HCT116 (cell line): Measurements from ENCODE around the gene NLRP6. TPM values are rescaled to one million over a fixed set of nuclear protein-coding genes. Genes with fewer than 3 reads are reported as not detected.

ENCODE experiments used
- ATAC-seq: fragments of 200-7000 bp; cut with Tn5 transposase; 2 replicates; pipeline ENCODE4 v1.9.1; 2020; ENCODE audit warnings: mild to moderate bottlenecking, moderate library complexity
- BruUV-seq: library from RNA; stranded (reverse); fragments of 400-500 nt; replicated peaks from 2 replicates; lab custom pipeline; 2021; lab: Mats Ljungman, UMichigan
- CTCF ChIA-PET: fragments of 300-600 bp; sonication (Branson Sonifier 250); formaldehyde crosslinking; loops from one replicate; lab custom pipeline; 2021; ENCODE audit warnings: antibody characterized with exemption; lab: Charles Lee
- POLR2A ChIA-PET: fragments of 300-600, 350-600 bp; sonication (Branson Sonifier 250); formaldehyde crosslinking; loops from one replicate; lab custom pipeline; 2021; ENCODE audit warnings: antibody characterized with exemption; lab: Charles Lee
- RAD21 ChIA-PET, 2 experiments: fragments of 300-600 bp; sonication (Branson Sonifier 250); formaldehyde crosslinking; loops; one replicate each; lab custom pipeline; 2023; ENCODE audit warnings: low total read pairs in 2 of 2; ENCODE audit not compliant: uncharacterized antibody in 2 of 2, unreplicated experiment in 2 of 2, low non-redundant PET in 1 of 2; lab: Charles Lee
- DNase-seq: peaks from one replicate; pipeline ENCODE4 v3.0.0-alpha.2; 2010; ENCODE audit warnings: low read depth, low spot score
- H2AFZ ChIP-seq: fragments of 200-600 bp; shearing (Covaris generic), sonication (generic); 2 replicates; pipeline ENCODE4 v1.6.1; 2017; ENCODE audit warnings: low read depth, mixed run types, mixed read lengths, antibody characterized with exemption, low read length; ENCODE audit not compliant: poor library complexity, severe bottlenecking
- H3K27ac ChIP-seq: 2 replicates; pipeline ENCODE4 v1.5.1; 2012; ENCODE audit warnings: low read depth, low read length
- H3K27me3 ChIP-seq: fragments of 200-600 bp; sonication (generic); 2 replicates; pipeline ENCODE4 v1.6.1; 2016; ENCODE audit warnings: mixed run types, low read length, mixed read lengths; ENCODE audit not compliant: insufficient read depth
- H3K36me3 ChIP-seq, 2 experiments: fragments of 200-500 bp in 1 of 2; fragments of 200-600 bp in 1 of 2; sonication (Bioruptor generic) in 1 of 2; sonication (generic) in 1 of 2; 2 replicates each; pipeline versions ENCODE4 v1.5.1 to v1.6.1; 2014 to 2016; ENCODE audit warnings: low read length in 2 of 2, inconsistent platforms in 1 of 2, mixed read lengths in 1 of 2, mixed run types in 1 of 2; ENCODE audit not compliant: insufficient read depth in 2 of 2, control insufficient read depth in 1 of 2
- H3K4me1 ChIP-seq, 2 experiments: fragments of 200-600 bp in 1 of 2; sonication (generic) in 1 of 2; 2 replicates each; pipeline versions ENCODE4 v1.5.1 to v1.6.1; 2012 to 2017; ENCODE audit warnings: low read length in 2 of 2, inconsistent platforms in 1 of 2, mild to moderate bottlenecking in 1 of 2, mixed read lengths in 1 of 2, mixed run types in 1 of 2, moderate library complexity in 1 of 2; ENCODE audit not compliant: insufficient read depth in 2 of 2, control insufficient read depth in 1 of 2
- H3K4me2 ChIP-seq: fragments of 200-600 bp; sonication (generic); 2 replicates; pipeline ENCODE4 v1.6.1; 2017; ENCODE audit warnings: mixed run types, low read length, mixed read lengths
- H3K4me3 ChIP-seq, 2 experiments: fragments of 200-600 bp in 1 of 2; sonication (generic) in 1 of 2; replicated peaks in 1 of 2; 2 replicates each; pipeline ENCODE4 v1.5.1; 2011 to 2016; ENCODE audit warnings: low read length in 2 of 2, control low read depth in 1 of 2, low read depth in 1 of 2, mild to moderate bottlenecking in 1 of 2, mixed read lengths in 1 of 2, mixed run types in 1 of 2
- H3K79me2 ChIP-seq: fragments of 200-600 bp; sonication (generic); 2 replicates; pipeline ENCODE4 v1.6.1; 2017; ENCODE audit warnings: mild to moderate bottlenecking, mixed run types, low read length, moderate library complexity, mixed read lengths; ENCODE audit not compliant: insufficient read depth
- H3K9ac ChIP-seq: fragments of 200-600 bp; sonication (generic); 2 replicates; pipeline ENCODE4 v1.6.1; 2016; ENCODE audit warnings: low read length, mixed read lengths
- H3K9me2 ChIP-seq: fragments of 200-600 bp; sonication (generic), shearing (Covaris generic); 2 replicates; pipeline ENCODE4 v1.6.1; 2017; ENCODE audit warnings: mixed run types, mild to moderate bottlenecking, moderate library complexity; ENCODE audit not compliant: insufficient read depth
- H3K9me3 ChIP-seq, 2 experiments: fragments of 200-500 bp in 1 of 2; fragments of 200-600 bp in 1 of 2; sonication (Bioruptor generic) in 1 of 2; sonication (generic) in 1 of 2; 2 replicates each; pipeline ENCODE4 v1.6.1; 2014 to 2017; ENCODE audit warnings: low read length in 2 of 2, mixed read lengths in 2 of 2, inconsistent platforms in 1 of 2, low read depth in 1 of 2, mild to moderate bottlenecking in 1 of 2, mixed run types in 1 of 2, moderate library complexity in 1 of 2; ENCODE audit not compliant: control insufficient read depth in 1 of 2, insufficient read depth in 1 of 2
- H4K20me1 ChIP-seq: fragments of 200-600 bp; sonication (generic), shearing (Covaris generic); 2 replicates; pipeline ENCODE4 v1.6.1; 2017; ENCODE audit warnings: mixed run types, mild to moderate bottlenecking, moderate library complexity; ENCODE audit not compliant: insufficient read depth
- CTCF ChIP-seq, 3 experiments: fragments of 200-600 bp in 1 of 3; sonication (generic) in 1 of 3; IDR thresholded peaks in 2 of 3; conservative IDR thresholded peaks in 1 of 3; 2 replicates each; pipeline ENCODE4 v1.5.1; 2012 to 2017; ENCODE audit warnings: low read depth in 2 of 3, low read length in 2 of 3, antibody characterized with exemption in 1 of 3, borderline replicate concordance in 1 of 3, control low read depth in 1 of 3, mild to moderate bottlenecking in 1 of 3, mixed read lengths in 1 of 3, mixed run types in 1 of 3, moderate library complexity in 1 of 3; ENCODE audit not compliant: insufficient read depth in 1 of 3
- ELF1 ChIP-seq: IDR thresholded peaks from 2 replicates; pipeline ENCODE4 v1.6.1; 2012; ENCODE audit warnings: low read depth, borderline replicate concordance
- EZH2 ChIP-seq: fragments of 200-600 bp; sonication (generic); IDR thresholded peaks from 2 replicates; pipeline ENCODE4 v1.6.1; 2017; ENCODE audit warnings: antibody characterized with exemption, mixed run types
- EZH2phosphoT487 ChIP-seq: fragments of 200-600 bp; IDR thresholded peaks from 2 replicates; pipeline ENCODE4 v1.6.1; 2018; ENCODE audit warnings: antibody characterized with exemption, borderline replicate concordance
- MAX ChIP-seq: IDR thresholded peaks from 2 replicates; pipeline ENCODE4 v1.6.1; 2012
- POLR2A ChIP-seq: IDR thresholded peaks from 2 replicates; pipeline ENCODE4 v1.7.0; 2011; ENCODE audit warnings: borderline replicate concordance; ENCODE audit not compliant: insufficient read depth, insufficient read length; ENCODE audit errors: extremely low read depth
- POLR2AphosphoS5 ChIP-seq: IDR thresholded peaks from 2 replicates; pipeline ENCODE4 v1.6.1; 2011; ENCODE audit warnings: mild to moderate bottlenecking, low read depth, low read length, moderate library complexity
- RAD21 ChIP-seq: IDR thresholded peaks from 2 replicates; pipeline ENCODE4 v1.6.1; 2012; ENCODE audit warnings: low read depth, mild to moderate bottlenecking
- SIN3A ChIP-seq: IDR thresholded peaks from 2 replicates; pipeline ENCODE4 v1.6.1; 2012; ENCODE audit warnings: low read depth
- SP1 ChIP-seq: IDR thresholded peaks from 2 replicates; pipeline ENCODE4 v1.6.1; 2012; ENCODE audit warnings: low read depth
- SRF ChIP-seq: IDR thresholded peaks from 2 replicates; pipeline ENCODE4 v1.6.1; 2012; ENCODE audit warnings: low read depth
- TCF7L2 ChIP-seq: IDR thresholded peaks from 2 replicates; pipeline ENCODE4 v1.7.0; 2011; ENCODE audit warnings: borderline replicate concordance, inconsistent platforms; ENCODE audit not compliant: insufficient read depth, insufficient read length; ENCODE audit errors: extremely low read depth
- YY1 ChIP-seq: IDR thresholded peaks from 2 replicates; pipeline ENCODE4 v1.6.1; 2011; ENCODE audit warnings: low read length, low read depth, moderate library complexity, mild to moderate bottlenecking; ENCODE audit not compliant: insufficient replicate concordance; ENCODE audit errors: extremely low read depth
- ZFX ChIP-seq: fragments of 450-650 bp; IDR thresholded peaks from 2 replicates; pipeline ENCODE4 v1.6.1; 2017
- intact Hi-C: fragments of 100-400 bp; cut with micrococcal nuclease; formaldehyde crosslinking; loops from 2 replicates; pipeline ENCODE4 v1.10.0; 2022
- total RNA-seq: library from RNA; stranded (reverse); gene quantifications from one replicate; pipeline ENCODE4 v1.2.1, GENCODE V29; 2021; ENCODE audit not compliant: unreplicated experiment

Gene NLRP6
- total RNA-seq, 1 experiment from 2014 or later = not detected

GRCh38 chr11:313304-313786 lies 35.1 kb downstream of the NLRP6 start:
- H3K4me1 ChIP-seq = peaks cover 23 to 26% of the 10 kb centered on the region in 2 experiments
- ATAC-seq (no peak), DNase-seq (no peak)
- intact Hi-C loops = no loop called here
- H3K9ac ChIP-seq = no peak overlapping the region
- TF ChIP-seq EZH2phosphoT487 (no peak), EZH2 (no peak), POLR2AphosphoS5 (no peak), ZFX (no peak), ELF1 (no peak), POLR2A (no peak)
- POLR2A ChIA-PET = no interaction called here
- H3K79me2 ChIP-seq = no peaks in the 10 kb centered on the region
- no peak overlapping the region for H2AFZ ChIP-seq
- CTCF ChIA-PET = interaction anchor here (1.6 to 2.1 kb wide), 2 partner anchors 43 to 135 kb away, joined by 5 to 6 read pairs; no protein-coding TSS in a partner anchor
- no peaks in the 10 kb centered on the region for H3K9me2 ChIP-seq
- peak overlapping the region; percentile 5; the same call in 1 of the 2 replicates for H3K27ac ChIP-seq
- H3K9me3 ChIP-seq = no peaks in the 10 kb centered on the region
- peak overlapping the region; percentile 37 for H3K4me2 ChIP-seq
- no TSS peak for BruUV-seq
- H3K4me3 ChIP-seq = no peak overlapping the region
- H3K36me3 ChIP-seq = no peaks in the 10 kb centered on the region
- RAD21 ChIA-PET = no interaction called here
- H4K20me1 ChIP-seq = no peaks in the 10 kb centered on the region
- H3K27me3 ChIP-seq = no peaks in the 10 kb centered on the region

GRCh38 chr11:313787-314553 lies 35.8 kb downstream of the NLRP6 start, which contains the start of gene IFITM1:
Gene IFITM1 (plus strand): TSS chr11:314040. CDS start chr11:314171, 131 bp downstream.
- ChIA-PET RAD21 (no interaction called here), CTCF (interaction anchor here (1.6 kb wide), 1 partner anchor 42 kb away, joined by 6 read pairs; no protein-coding TSS in a partner anchor), POLR2A (interaction anchor here (0.6 kb wide), 1 partner anchor 30 kb away, joined by 3 read pairs; no protein-coding TSS in a partner anchor)
- ATAC-seq (no peak), DNase-seq (no peak)
- Histone ChIP-seq H3K9ac (no peak within 1 kb of the TSS), H3K79me2 (no peaks in the 10 kb centered on the region), H3K4me3 (no peak within 1 kb of the TSS), H3K9me2 (no peaks in the 10 kb centered on the region), H3K36me3 (no peaks in the 10 kb centered on the region), H3K9me3 (no peaks in the 10 kb centered on the region), H3K27ac (peak within 1 kb of the TSS; percentile 5; the same call in 1 of the 2 replicates), H2AFZ (no peak within 1 kb of the TSS), H4K20me1 (no peaks in the 10 kb centered on the region), H3K4me1 (peaks cover 21 to 23% of the 10 kb centered on the region in 2 experiments), H3K27me3 (no peaks in the 10 kb centered on the region), H3K4me2 (peak within 1 kb of the TSS; percentile 37)
- no TSS peak for BruUV-seq
- intact Hi-C loops = no loop called here
- TF ChIP-seq EZH2phosphoT487 (no peak), SRF (no peak), YY1 (no peak), POLR2A (no peak), MAX (no peak), RAD21 (no peak), SIN3A (no peak), CTCF (IDR thresholded peaks at IDR 0.05 in 2 of 3, conservative IDR thresholded peaks at IDR 0.05 in 1 of 3; ENCODE audit: borderline replicate concordance in 1 of 3, insufficient read depth in 1 of 3, low read depth in 2 of 3, low read length in 2 of 3) (no peak), SP1 (no peak), TCF7L2 (no peak), ELF1 (no peak)
